Keratinocyte (primary cell): Measurements from ENCODE around the gene NAP1L4. TPM values are rescaled to one million over a fixed set of nuclear protein-coding genes. Genes with fewer than 3 reads are reported as not detected.

Source experiments
- DNase-seq: peaks from one replicate; pipeline ENCODE4 v3.0.0-alpha.2; 2011; ENCODE audit warnings: low read depth, missing footprints, low spot score
- FAIRE-seq: peaks from 2 replicates; lab custom pipeline; 2011; peaks lifted over from hg19 to GRCh38; lab: Jason Lieb, UNC
- H2AFZ ChIP-seq: 2 replicates; pipeline ENCODE4 v1.6.0; 2012; ENCODE audit warnings: low read length, control low read depth, inconsistent platforms; ENCODE audit not compliant: control insufficient read depth
- H3K27ac ChIP-seq: 2 replicates; pipeline ENCODE4 v1.5.1; 2011; ENCODE audit warnings: low read length; ENCODE audit not compliant: control insufficient read depth, insufficient read depth
- H3K27me3 ChIP-seq: 3 replicates; pipeline ENCODE4 v1.6.0; 2011; ENCODE audit warnings: low read length; ENCODE audit not compliant: control insufficient read depth, insufficient read depth; ENCODE audit errors: extremely low read depth
- H3K36me3 ChIP-seq, 2 experiments: 2 replicates in 1 of 2; 3 replicates in 1 of 2; pipeline ENCODE4 v1.5.1; 2011; ENCODE audit warnings: low read length in 2 of 2, mild to moderate bottlenecking in 1 of 2; ENCODE audit not compliant: control insufficient read depth in 2 of 2, insufficient read depth in 2 of 2; ENCODE audit errors: extremely low read depth in 1 of 2
- H3K4me1 ChIP-seq: 3 replicates; pipeline ENCODE4 v1.5.1; 2011; ENCODE audit warnings: low read length; ENCODE audit not compliant: control insufficient read depth, insufficient read depth; ENCODE audit errors: extremely low read depth
- H3K4me2 ChIP-seq: 3 replicates; pipeline ENCODE4 v1.6.0; 2011; ENCODE audit warnings: low read depth, low read length; ENCODE audit not compliant: control insufficient read depth, insufficient read depth; ENCODE audit errors: extremely low read depth
- H3K4me3 ChIP-seq, 3 experiments: fragments of 200-600 bp in 1 of 3; sonication (generic) in 1 of 3; 2 replicates in 2 of 3; 3 replicates in 1 of 3; pipeline ENCODE4 v1.5.1; 2011 to 2016; ENCODE audit warnings: low read length in 3 of 3, mild to moderate bottlenecking in 3 of 3, control low read depth in 2 of 3, inconsistent platforms in 1 of 3, low read depth in 1 of 3, mixed read lengths in 1 of 3, mixed run types in 1 of 3, moderate library complexity in 1 of 3; ENCODE audit not compliant: control insufficient read depth in 2 of 3, insufficient read depth in 2 of 3; ENCODE audit errors: extremely low read depth in 1 of 3
- H3K79me2 ChIP-seq: 2 replicates; pipeline ENCODE4 v1.6.0; 2012; ENCODE audit warnings: low read length; ENCODE audit not compliant: control insufficient read depth, insufficient read depth
- H3K9ac ChIP-seq: 3 replicates; pipeline ENCODE4 v1.6.0; 2011; ENCODE audit warnings: low read length; ENCODE audit not compliant: control insufficient read depth, insufficient read depth; ENCODE audit errors: extremely low read depth
- H3K9me1 ChIP-seq: 3 replicates; pipeline ENCODE4 v1.6.0; 2011; ENCODE audit warnings: low read length; ENCODE audit not compliant: control insufficient read depth, insufficient read depth; ENCODE audit errors: extremely low read depth
- H3K9me3 ChIP-seq: 2 replicates; pipeline ENCODE4 v1.5.1; 2012; ENCODE audit warnings: low read depth, low read length; ENCODE audit not compliant: control insufficient read depth
- H4K20me1 ChIP-seq: 3 replicates; pipeline ENCODE4 v1.6.0; 2011; ENCODE audit warnings: low read length; ENCODE audit not compliant: control insufficient read depth, insufficient read depth; ENCODE audit errors: extremely low read depth
- CTCF ChIP-seq, 3 experiments: IDR thresholded peaks in 1 of 3; conservative IDR thresholded peaks in 1 of 3; optimal IDR thresholded peaks in 1 of 3; 2 replicates in 2 of 3; 3 replicates in 1 of 3; pipeline versions ENCODE3 to v1.5.1; 2011; ENCODE audit warnings: low read length in 3 of 3, mild to moderate bottlenecking in 3 of 3, moderate library complexity in 2 of 3, control low read depth in 1 of 3, inconsistent platforms in 1 of 3; ENCODE audit not compliant: insufficient read depth in 2 of 3; ENCODE audit errors: extremely low read depth in 1 of 3
- EZH2 ChIP-seq: IDR thresholded peaks from one replicate; pipeline ENCODE4 v1.6.1; 2012; ENCODE audit warnings: inconsistent platforms, mild to moderate bottlenecking, low read length, moderate library complexity
- dilution Hi-C: fragments of 300-500 bp; cut with MboI; formaldehyde crosslinking; loops from one replicate; pipeline ENCODE4 v1.7.0; 2020; ENCODE audit warnings: low sequenced_read_pairs; ENCODE audit not compliant: extremely low pct_ligation_motif_present
- polyA plus RNA-seq, 5 experiments: library from polyadenylated mRNA; depleted of rRNA in 3 of 5; stranded (reverse) in 3 of 5; stranded (forward) in 1 of 5; unstranded in 1 of 5; fragments of >200 nt; gene quantifications; 1 replicate in 1 of 5; 2 replicates in 3 of 5; 3 replicates in 1 of 5; pipeline versions ENCODE4 v1.2.1 to v1.2.3, GENCODE V29; 2011 to 2012; ENCODE audit warnings: missing spikeins in 2 of 5, low read depth in 1 of 5, low replicate concordance in 1 of 5

The NAP1L4 gene
- polyA plus RNA-seq, 1 donor (not counting 4 experiments of a cell fraction or from before 2014, with no cell fraction given): 136 TPM

- dilution Hi-C loops: no loop called here
- H3K4me1 ChIP-seq: peaks cover 29% of the 10 kb centered on the region
- no peaks in the 10 kb centered on the region for H3K79me2 ChIP-seq
- H3K4me2 ChIP-seq: peak overlapping the region; percentile 56
- H3K9me3 ChIP-seq: no peaks in the 10 kb centered on the region
- H3K9me1 ChIP-seq: no peaks in the 10 kb centered on the region
- H3K9ac ChIP-seq: no peak overlapping the region
- H3K4me3 ChIP-seq: no peak overlapping the region
- no peaks in the 10 kb centered on the region for H3K27me3 ChIP-seq
- no peaks in the 10 kb centered on the region for H3K36me3 ChIP-seq
- peak overlapping the region; percentile 6 for H2AFZ ChIP-seq
- H4K20me1 ChIP-seq: no peaks in the 10 kb centered on the region
- no peak for TF ChIP-seq CTCF (optimal IDR thresholded peaks at IDR 0.05 in 1 of 3, IDR thresholded peaks at IDR 0.05 in 1 of 3, conservative IDR thresholded peaks at IDR 0.05 in 1 of 3; ENCODE audit: extremely low read depth in 1 of 3, insufficient read depth in 2 of 3, low read length in 3 of 3)
- FAIRE-seq: peak; percentile 75
- DNase-seq: no peak
- H3K27ac ChIP-seq: peak overlapping the region; percentile 54
These were observed 80.2 kb downstream of the NAP1L4 start for GRCh38 chr11:2911785-2912391.

- Histone ChIP-seq H4K20me1 (no peaks in the 10 kb centered on the region), H3K27ac (peak overlapping the region; percentile 54), H3K36me3 (no peaks in the 10 kb centered on the region), H3K4me2 (peak overlapping the region; percentile 56), H3K4me1 (peaks cover 29% of the 10 kb centered on the region), H3K27me3 (no peaks in the 10 kb centered on the region), H3K9ac (no peak overlapping the region), H3K9me3 (no peaks in the 10 kb centered on the region), H3K79me2 (no peaks in the 10 kb centered on the region), H3K4me3 (no peak overlapping the region), H2AFZ (peak overlapping the region; percentile 6), H3K9me1 (no peaks in the 10 kb centered on the region)
- dilution Hi-C loops: no loop called here
- TF ChIP-seq EZH2: no peak
- TF ChIP-seq CTCF (optimal IDR thresholded peaks at IDR 0.05 in 1 of 3, IDR thresholded peaks at IDR 0.05 in 1 of 3, conservative IDR thresholded peaks at IDR 0.05 in 1 of 3; ENCODE audit: extremely low read depth in 1 of 3, insufficient read depth in 2 of 3, low read length in 3 of 3): no peak
- no peak for DNase-seq
- FAIRE-seq: no peak
These were observed 80.9 kb downstream of the NAP1L4 start for GRCh38 chr11:2911088-2911784.
